Esophagus muscularis mucosa (tissue), 3 donors: ENCODE data around the gene ZNF41.

Experiments used
- POLR2A ChIP-seq: fragments of 450-650 bp; IDR thresholded peaks from one replicate; pipeline ENCODE4 v1.6.1; 2017; ENCODE audit warnings: antibody characterized with exemption, moderate library complexity, mild to moderate bottlenecking, low read depth
- POLR2AphosphoS5 ChIP-seq, 2 donors: sonication (generic); formaldehyde crosslinking; IDR thresholded peaks; one replicate each; pipeline ENCODE4 v1.6.1; 2017; ENCODE audit warnings: antibody characterized with exemption in 2 of 2
- TF ChIP-seq, protein P1 (sequence below), 3 experiments: fragments of 200-600 bp in 2 of 3; fragments of 450-650 bp in 1 of 3; sonication (generic) in 2 of 3; IDR thresholded peaks; one replicate each; pipeline ENCODE4 v1.5.1; 2017 to 2019; ENCODE audit warnings: antibody characterized with exemption in 3 of 3, mild to moderate bottlenecking in 2 of 3, moderate library complexity in 1 of 3

DNA sequence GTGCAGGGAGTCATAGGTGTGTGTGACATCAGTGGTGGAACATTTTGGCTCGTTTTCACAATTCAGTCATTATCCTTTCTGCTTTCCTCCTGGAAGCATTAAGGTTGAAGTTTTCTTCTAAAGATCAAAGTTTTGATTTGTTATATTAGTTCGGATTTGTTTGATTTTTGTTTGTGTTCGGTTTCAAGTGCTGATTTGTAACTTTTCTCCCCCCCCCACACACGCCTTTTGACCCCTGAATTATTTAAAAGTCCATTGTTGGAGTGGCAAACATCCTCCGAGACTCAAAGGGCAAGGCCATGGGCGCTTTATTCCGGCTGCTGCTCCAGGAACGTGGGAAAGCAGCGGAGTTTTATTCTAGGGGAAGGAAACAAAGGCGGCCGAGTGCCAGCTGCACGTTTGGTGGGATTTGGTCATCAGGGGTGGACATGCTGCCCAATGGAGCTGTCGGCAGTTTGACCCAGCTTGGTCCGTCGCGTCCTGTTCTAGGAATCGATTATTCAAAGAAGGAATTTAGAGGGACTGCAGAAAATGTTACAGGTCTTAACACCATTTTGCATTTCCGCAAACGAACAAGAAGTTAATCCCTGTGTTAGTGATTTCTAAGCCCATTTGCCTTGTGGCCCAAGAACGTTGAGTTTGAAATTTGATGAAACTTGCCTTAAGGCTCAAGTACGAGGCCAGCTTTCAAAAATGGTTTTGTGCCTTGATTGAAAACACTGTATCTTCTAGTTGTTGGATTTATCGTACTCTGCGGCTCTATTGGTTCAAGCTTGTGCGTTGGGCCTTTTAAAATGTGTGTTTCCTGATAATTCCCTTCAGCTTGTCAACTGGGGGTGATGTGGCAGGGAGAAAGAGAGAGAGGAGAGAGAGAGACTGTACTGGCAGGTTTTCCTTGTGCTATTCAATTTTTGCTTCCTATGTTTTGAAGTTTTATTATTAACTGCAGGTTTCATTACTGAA, 565 bp upstream of the ZNF41 start:
- no peak for TF ChIP-seq POLR2AphosphoS5 (IDR thresholded peaks at IDR 0.05)
- TF ChIP-seq, protein P1, sequence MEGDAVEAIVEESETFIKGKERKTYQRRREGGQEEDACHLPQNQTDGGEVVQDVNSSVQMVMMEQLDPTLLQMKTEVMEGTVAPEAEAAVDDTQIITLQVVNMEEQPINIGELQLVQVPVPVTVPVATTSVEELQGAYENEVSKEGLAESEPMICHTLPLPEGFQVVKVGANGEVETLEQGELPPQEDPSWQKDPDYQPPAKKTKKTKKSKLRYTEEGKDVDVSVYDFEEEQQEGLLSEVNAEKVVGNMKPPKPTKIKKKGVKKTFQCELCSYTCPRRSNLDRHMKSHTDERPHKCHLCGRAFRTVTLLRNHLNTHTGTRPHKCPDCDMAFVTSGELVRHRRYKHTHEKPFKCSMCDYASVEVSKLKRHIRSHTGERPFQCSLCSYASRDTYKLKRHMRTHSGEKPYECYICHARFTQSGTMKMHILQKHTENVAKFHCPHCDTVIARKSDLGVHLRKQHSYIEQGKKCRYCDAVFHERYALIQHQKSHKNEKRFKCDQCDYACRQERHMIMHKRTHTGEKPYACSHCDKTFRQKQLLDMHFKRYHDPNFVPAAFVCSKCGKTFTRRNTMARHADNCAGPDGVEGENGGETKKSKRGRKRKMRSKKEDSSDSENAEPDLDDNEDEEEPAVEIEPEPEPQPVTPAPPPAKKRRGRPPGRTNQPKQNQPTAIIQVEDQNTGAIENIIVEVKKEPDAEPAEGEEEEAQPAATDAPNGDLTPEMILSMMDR (IDR thresholded peaks at IDR 0.05), result no peak
- no peak for TF ChIP-seq POLR2A
